NCI-H526 treated with DMSO at 0.1 percent for 48 hours (cell line): ENCODE data around the gene GLA.
A peak's percentile ranks its signal among the peaks of the same experiment; 100 is the strongest.

ENCODE experiments used
- DNase-seq: peaks from one replicate; lab custom pipeline; 2025; lab: John Stamatoyannopoulos, UW

Gene GLA

GRCh38 chrX:101357166-101357795 is 50.4 kb downstream of the GLA start:
- DNase-seq = no peak

- no peak for DNase-seq
Observed at GRCh38 chrX:101349193-101349562, 58.5 kb downstream of the GLA start.

- peak; percentile 73 for DNase-seq
Observed at GRCh38 chrX:101348452-101349192, 59.1 kb downstream of the GLA start, which contains the start of gene TIMM8A. TSS of gene TIMM8A (minus strand) at chrX:101348742. CDS start at chrX:101348664, 78 bp downstream.

- no peak for DNase-seq
Observed at GRCh38 chrX:101347859-101348451, 59.8 kb downstream of the GLA start.
